ENCODE results near the gene PTPN11.

Gene PTPN11

GRCh38 chr12:112418608-112419296 is at the start of gene PTPN11:
Gene PTPN11, plus strand, starts transcription at chr12:112418947. Its CDS starts 165 bp downstream, at chr12:112419112.
- TF ChIP-seq GATA2 (IDR thresholded peaks at IDR 0.05; ENCODE audit: low read depth, low read length) (no peak), GATA3 (IDR thresholded peaks at IDR 0.05; ENCODE audit: low read depth, low read length) (no peak)

DNA sequence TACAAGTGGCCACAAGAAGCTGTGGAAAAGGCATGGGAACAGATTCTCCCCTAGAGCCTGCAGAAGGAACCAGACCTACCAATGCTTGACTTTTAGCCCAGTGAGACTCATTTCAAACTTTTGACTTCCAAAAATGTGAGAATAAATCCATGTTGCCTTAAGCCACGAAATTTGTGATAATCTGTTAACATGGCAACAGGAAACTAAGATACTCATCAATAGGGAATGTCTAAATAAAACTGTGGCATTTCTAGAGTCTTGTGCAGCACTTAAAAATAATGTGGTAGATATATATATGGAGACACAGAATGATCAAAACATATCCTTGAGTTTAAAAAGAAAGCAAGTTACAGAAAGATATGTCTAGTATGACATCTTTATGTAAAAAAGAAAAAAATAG is 48.5 kb upstream of the PTPN11 start:
- TF ChIP-seq GATA2 (IDR thresholded peaks at IDR 0.05; ENCODE audit: low read depth, low read length) (no peak), GATA3 (IDR thresholded peaks at IDR 0.05; ENCODE audit: low read depth, low read length) (no peak)

DNA sequence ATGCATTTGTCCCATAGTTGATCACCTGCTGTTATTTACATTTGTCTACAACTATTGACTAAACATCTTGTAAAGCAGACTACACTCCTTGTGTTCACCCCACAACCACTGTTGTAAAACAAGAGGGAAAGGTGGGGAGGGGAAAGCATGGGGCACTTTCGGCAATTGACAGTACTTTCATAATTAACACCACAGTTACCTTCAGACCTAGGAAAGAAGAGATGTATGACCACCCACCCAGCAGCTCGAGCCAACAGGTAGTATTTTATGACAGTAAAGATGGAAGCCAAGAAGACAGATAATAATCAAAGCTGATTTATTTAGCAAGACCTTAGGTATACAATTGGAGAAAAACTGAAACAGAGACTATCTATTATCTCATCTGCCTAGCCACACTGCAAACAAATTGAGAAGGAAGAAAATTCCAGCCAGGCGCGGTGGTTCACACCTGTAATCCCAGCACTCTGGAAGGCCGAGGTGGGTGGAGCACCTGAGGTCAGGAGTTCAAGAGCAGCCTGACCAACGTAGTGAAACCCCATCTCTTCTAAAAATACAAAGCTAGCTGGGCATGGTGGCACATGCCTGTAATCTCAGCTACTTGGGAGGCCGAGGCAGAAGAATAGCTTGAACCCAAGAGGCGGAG is 47.8 kb upstream of the PTPN11 start:
- no peak for TF ChIP-seq GATA2 (IDR thresholded peaks at IDR 0.05; ENCODE audit: low read depth, low read length)
- TF ChIP-seq GATA3 (IDR thresholded peaks at IDR 0.05; ENCODE audit: low read depth, low read length), result no peak

GRCh38 chr12:112374166-112374740 is 44.5 kb upstream of the PTPN11 start:
- TF ChIP-seq GATA2 (IDR thresholded peaks at IDR 0.05; ENCODE audit: low read depth, low read length) (no peak), GATA3 (IDR thresholded peaks at IDR 0.05; ENCODE audit: low read depth, low read length) (no peak)

DNA sequence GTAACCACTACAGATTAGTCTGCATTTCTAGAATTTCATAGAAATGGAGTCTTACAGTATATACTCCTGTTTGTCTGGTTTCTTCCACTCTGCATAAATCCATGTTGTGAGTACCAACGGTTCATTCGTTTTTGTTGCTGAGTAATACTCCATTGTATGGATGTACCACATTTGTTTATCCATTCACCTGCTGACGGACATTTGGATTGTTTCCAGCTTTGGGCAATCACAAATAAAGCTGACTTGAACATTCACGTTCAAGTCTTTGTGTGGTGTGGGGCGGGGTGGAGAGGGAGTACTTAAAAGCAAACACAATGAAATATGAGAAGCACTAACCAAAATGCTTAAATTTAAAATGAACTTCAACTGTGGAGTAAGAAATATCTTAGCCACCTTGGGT is 43.6 kb upstream of the PTPN11 start:
- TF ChIP-seq GATA3 (IDR thresholded peaks at IDR 0.05; ENCODE audit: low read depth, low read length) (no peak), GATA2 (IDR thresholded peaks at IDR 0.05; ENCODE audit: low read depth, low read length) (no peak)

DNA sequence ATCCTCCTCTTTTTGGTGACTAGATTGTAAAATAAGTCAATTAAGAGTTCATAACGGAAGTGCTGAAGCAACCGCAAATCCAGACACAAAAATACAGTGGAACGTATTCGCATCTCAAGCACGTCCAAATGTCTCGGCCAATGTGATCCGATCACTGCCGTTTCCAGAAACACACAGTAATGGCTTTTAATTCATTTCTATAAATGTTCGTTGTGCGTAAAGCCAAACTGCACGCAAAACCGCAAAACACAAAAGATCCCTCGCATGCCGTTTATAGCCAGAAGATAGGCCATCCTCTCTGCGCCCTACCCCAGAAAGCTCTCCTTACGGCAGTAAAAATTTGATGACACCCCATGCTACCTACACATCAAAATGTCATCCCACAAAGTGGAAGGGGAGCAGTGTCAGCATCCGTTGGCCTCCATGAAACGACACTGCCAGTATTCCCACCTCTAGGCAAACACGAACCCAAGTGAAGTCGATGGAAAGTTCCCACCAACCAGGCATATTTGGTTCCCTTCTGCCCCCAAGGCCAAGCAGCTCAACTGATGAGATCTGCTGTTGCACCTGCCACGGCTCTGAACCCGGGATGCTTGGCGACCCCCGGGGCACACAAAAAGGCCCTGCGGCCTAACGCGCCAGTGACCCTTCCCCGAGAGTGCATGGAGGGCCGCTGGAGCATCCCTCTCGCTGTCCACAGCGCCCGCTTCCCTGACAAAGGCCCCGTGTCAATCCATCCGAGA is 37.9 kb upstream of the PTPN11 start:
- TF ChIP-seq GATA2 (IDR thresholded peaks at IDR 0.05; ENCODE audit: low read depth, low read length) (no peak), GATA3 (IDR thresholded peaks at IDR 0.05; ENCODE audit: low read depth, low read length) (no peak)

- no peak for TF ChIP-seq GATA2 (IDR thresholded peaks at IDR 0.05; ENCODE audit: low read depth, low read length)
These were observed 37.3 kb upstream of the PTPN11 start for GRCh38 chr12:112381406-112381882.

DNA sequence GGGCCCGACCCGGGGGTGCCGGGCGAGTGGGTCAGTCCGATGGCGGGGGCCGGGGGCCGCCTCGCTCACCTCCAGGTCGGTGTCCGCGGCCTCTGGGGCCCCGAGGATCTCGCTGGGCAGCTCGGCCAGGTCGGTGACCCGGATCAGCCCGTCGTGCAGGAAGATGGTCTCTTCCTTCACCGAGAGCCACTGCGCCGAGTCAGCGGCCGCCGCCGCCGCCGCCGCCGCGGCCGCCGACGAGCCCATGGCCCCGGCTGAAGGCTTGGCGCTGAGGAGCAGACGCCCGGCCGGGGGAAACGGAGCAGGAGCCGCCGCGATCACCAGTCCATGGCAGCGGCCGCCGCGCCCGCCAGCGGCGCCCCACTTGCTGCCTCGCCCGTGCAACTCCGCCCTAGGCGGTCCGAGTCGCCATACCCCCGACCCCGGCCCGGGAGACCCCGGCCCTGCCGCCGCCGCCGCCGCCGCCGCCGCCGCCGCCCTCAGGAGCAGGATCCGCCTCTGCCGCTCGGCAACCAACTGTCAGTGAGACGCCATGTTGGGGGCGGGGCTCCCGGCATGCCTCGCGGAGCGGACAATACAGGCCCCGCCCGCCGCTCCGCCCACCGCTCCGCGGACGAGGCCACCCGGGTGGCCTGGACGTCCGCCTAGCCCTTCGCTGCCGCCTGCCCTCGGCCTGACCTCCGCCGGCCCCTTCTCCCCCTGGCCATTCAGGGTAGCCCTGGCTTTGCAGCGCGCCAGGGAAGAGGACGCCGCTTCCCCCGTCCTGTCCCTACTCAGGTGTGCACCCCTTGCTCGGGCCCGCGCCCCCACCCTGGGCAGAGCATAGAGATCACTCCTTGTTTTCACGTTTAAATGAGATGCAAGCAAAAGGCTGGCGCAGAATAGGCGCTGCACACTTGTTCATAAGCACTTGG is 36.6 kb upstream of the PTPN11 start, which contains the start of gene HECTD4:
Gene HECTD4, minus strand, starts transcription at position 549 of the 914 bp plus-strand sequence. Its CDS starts 303 bp downstream, at position 246.
- TF ChIP-seq GATA3 (IDR thresholded peaks at IDR 0.05; ENCODE audit: low read depth, low read length), result no peak
- TF ChIP-seq GATA2 (IDR thresholded peaks at IDR 0.05; ENCODE audit: low read depth, low read length), result no peak

DNA sequence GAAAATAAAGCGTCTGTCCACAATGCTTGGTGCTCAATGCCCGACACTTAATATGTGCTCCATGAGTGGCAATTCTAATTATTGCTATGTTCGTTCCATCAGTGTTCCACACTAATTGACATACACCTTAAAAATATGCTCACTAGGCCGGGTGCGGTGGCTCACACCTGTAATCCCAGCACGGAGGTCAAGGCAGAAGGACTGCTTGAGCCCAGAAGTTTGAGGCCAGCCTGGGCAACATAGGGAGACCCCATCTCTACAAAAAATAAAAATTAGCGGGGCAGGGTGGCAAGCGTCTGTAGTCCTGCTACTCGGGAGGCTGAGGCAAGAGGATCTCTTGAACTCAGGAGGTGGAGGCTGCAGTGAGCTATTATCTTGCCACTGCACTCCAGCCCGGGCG is 35.9 kb upstream of the PTPN11 start:
- TF ChIP-seq GATA3 (IDR thresholded peaks at IDR 0.05; ENCODE audit: low read depth, low read length) (no peak), GATA2 (IDR thresholded peaks at IDR 0.05; ENCODE audit: low read depth, low read length) (no peak)

DNA sequence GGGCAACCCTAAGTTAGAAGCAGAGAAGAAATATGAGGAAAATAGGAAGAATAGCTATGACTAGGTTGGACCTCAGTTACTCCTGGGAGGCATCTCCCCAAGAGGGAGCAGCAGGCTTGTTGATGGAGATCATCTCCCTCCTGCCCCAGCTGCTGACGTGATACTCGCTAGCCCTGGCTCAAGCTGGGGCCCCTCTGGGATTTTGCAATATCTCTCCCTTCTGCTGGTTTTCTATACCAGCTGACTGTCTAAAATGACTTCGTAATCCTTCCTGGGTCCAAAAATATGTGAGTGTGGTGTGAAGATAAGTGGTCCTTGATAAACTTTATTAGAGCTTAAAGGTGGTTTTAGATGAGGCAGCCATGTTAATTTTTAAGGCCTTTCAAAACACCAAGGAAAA is 32.0 kb upstream of the PTPN11 start:
- TF ChIP-seq GATA3 (IDR thresholded peaks at IDR 0.05; ENCODE audit: low read depth, low read length), result no peak
- TF ChIP-seq GATA2 (IDR thresholded peaks at IDR 0.05; ENCODE audit: low read depth, low read length), result no peak

DNA sequence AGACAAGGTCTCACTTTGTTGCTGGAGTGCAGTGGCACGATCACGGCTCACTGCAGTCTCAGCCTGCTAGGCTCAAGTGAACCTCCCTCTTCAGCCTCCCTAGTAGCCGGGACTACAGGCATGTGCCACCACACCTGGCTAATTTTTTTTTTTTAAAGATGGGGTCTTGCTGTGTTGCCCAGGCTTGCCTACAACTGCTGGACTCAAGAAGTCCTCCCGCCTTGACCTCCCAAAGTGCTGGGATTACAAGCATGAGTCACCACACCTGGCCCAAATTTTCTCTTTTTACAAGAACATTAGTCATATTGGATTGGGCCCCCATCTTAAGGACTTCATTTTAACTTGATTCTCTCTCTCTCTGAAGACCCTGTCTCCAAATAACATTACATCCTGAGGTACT is 29.5 kb upstream of the PTPN11 start:
- no peak for TF ChIP-seq GATA3 (IDR thresholded peaks at IDR 0.05; ENCODE audit: low read depth, low read length)
- TF ChIP-seq GATA2 (IDR thresholded peaks at IDR 0.05; ENCODE audit: low read depth, low read length), result no peak

- TF ChIP-seq GATA2 (IDR thresholded peaks at IDR 0.05; ENCODE audit: low read depth, low read length) (no peak), GATA3 (IDR thresholded peaks at IDR 0.05; ENCODE audit: low read depth, low read length) (no peak)
These were observed 25.4 kb upstream of the PTPN11 start for GRCh38 chr12:112393328-112393727.

GRCh38 chr12:112401054-112401453 is 17.7 kb upstream of the PTPN11 start:
- TF ChIP-seq GATA3 (IDR thresholded peaks at IDR 0.05; ENCODE audit: low read depth, low read length) (no peak), GATA2 (IDR thresholded peaks at IDR 0.05; ENCODE audit: low read depth, low read length) (no peak)
